Adrenal gland (tissue), 5 donors: Measurements from ENCODE around the gene HOXC13.

Experiments
- CTCF ChIP-seq, 6 experiments: fragments of 450-650 bp in 4 of 6; fragments of 200-600 bp in 2 of 6; sonication (generic) in 1 of 6; IDR thresholded peaks; 1 replicate in 5 of 6; 2 replicates in 1 of 6; pipeline versions ENCODE4 v1.5.1 to v1.8.0; 2016 to 2021; ENCODE audit warnings: antibody characterized with exemption in 6 of 6, mild to moderate bottlenecking in 2 of 6, moderate library complexity in 1 of 6
- POLR2A ChIP-seq, 2 donors: fragments of 450-650 bp; IDR thresholded peaks; one replicate each; pipeline ENCODE4 v1.6.1; 2017; ENCODE audit warnings: antibody characterized with exemption in 2 of 2, mild to moderate bottlenecking in 2 of 2, moderate library complexity in 1 of 2
- donor health status: DM: no; HTN: no; CAD: no.

- TF ChIP-seq CTCF (IDR thresholded peaks at IDR 0.05) (no peak), POLR2A (IDR thresholded peaks at IDR 0.05) (no peak)
Observed at GRCh38 chr12:53991077-53991460, 52.4 kb downstream of the HOXC13 start.
